ENCODE data around the gene SHISA3. TPM values are rescaled to one million over a fixed set of nuclear protein-coding genes. Genes with fewer than 3 reads are reported as not detected.

The SHISA3 gene
- total RNA-seq (2014; rRNA removed) = 29.5 and 33.5 TPM in 2 replicates
- Bru-seq, nascent RNA = percentile 98 among the genes with signal in this experiment
- BruChase-seq, experiment 1, labeled RNA remaining after a 6-hour chase = percentile 98 among the genes with signal in this experiment
- BruChase-seq, experiment 2, labeled RNA remaining after a 2-hour chase = percentile 98 among the genes with signal in this experiment
- long read RNA-seq, transcript SHISA3-201 (2 exons, 1,971 nt) = major isoform, 238 of 305 reads
- long read RNA-seq, partial matches to known transcripts = 0 of 305 reads
- long read RNA-seq, other reads (novel, unspliced or antisense) = 67 of 305 reads

GRCh38 chr4:42396752-42397634 is at the start of gene SHISA3:
Gene SHISA3 (plus strand): TSS chr4:42397488. CDS start chr4:42398057, 569 bp downstream.
- no TSS peak for BruUV-seq (replicated peaks)
- intact Hi-C loops (cut with micrococcal nuclease) = loop anchor here (2.0 kb wide), 2 partner anchors 16 to 26 kb away; no protein-coding TSS in a partner anchor
- TF ChIP-seq EZH2phosphoT487 (IDR thresholded peaks at IDR 0.05; ENCODE audit: borderline replicate concordance, low read length) (no peak), EZH2 (IDR thresholded peaks at IDR 0.05; ENCODE audit: low read length, unreplicated experiment) (no peak)
- TF ChIP-seq, protein P1, sequence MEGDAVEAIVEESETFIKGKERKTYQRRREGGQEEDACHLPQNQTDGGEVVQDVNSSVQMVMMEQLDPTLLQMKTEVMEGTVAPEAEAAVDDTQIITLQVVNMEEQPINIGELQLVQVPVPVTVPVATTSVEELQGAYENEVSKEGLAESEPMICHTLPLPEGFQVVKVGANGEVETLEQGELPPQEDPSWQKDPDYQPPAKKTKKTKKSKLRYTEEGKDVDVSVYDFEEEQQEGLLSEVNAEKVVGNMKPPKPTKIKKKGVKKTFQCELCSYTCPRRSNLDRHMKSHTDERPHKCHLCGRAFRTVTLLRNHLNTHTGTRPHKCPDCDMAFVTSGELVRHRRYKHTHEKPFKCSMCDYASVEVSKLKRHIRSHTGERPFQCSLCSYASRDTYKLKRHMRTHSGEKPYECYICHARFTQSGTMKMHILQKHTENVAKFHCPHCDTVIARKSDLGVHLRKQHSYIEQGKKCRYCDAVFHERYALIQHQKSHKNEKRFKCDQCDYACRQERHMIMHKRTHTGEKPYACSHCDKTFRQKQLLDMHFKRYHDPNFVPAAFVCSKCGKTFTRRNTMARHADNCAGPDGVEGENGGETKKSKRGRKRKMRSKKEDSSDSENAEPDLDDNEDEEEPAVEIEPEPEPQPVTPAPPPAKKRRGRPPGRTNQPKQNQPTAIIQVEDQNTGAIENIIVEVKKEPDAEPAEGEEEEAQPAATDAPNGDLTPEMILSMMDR (conservative IDR thresholded peaks at IDR 0.05; ENCODE audit: low read depth, low read length) = no peak
- DNase-seq = peak; percentile 53
- peak within 1 kb of the TSS; percentile 97 for H2AFZ ChIP-seq (ENCODE audit: low read length)
- H4K20me1 ChIP-seq (ENCODE audit: low read length) = no peaks in the 10 kb centered on the region
- H3K79me2 ChIP-seq (ENCODE audit: low read length) = peaks cover 45% of the 10 kb centered on the region
- H3K36me3 ChIP-seq (ENCODE audit: low read depth, low read length) = no peaks in the 10 kb centered on the region
- peak; percentile 68 for ATAC-seq
- H3K9me3 ChIP-seq (ENCODE audit: low read length) = no peaks in the 10 kb centered on the region
- no peaks in the 10 kb centered on the region for H3K9me2 ChIP-seq (replicated peaks; ENCODE audit: low read length)
- ChIA-PET POLR2A (ENCODE audit: unreplicated experiment) (interaction anchor here (0.7 kb wide), 1 partner anchor 26 kb away, joined by 11 read pairs; no protein-coding TSS in a partner anchor), CTCF (no interaction called here)
- no peaks in the 10 kb centered on the region for H3K27me3 ChIP-seq (ENCODE audit: low read length)
- H3K4me2 ChIP-seq (ENCODE audit: low read length) = peak within 1 kb of the TSS; percentile 91
- H3K4me1 ChIP-seq (ENCODE audit: insufficient read depth, low read length) = peaks cover 11% of the 10 kb centered on the region; the same call in 1 of the 2 replicates
- peak within 1 kb of the TSS; percentile 90 for H3K4me3 ChIP-seq (ENCODE audit: low read length)
- peak within 1 kb of the TSS; percentile 69 for H3K9ac ChIP-seq (ENCODE audit: low read length)
- H3K27ac ChIP-seq (ENCODE audit: low read length) = no peak within 1 kb of the TSS
- H3F3A ChIP-seq (ENCODE audit: low read length, unreplicated experiment) = no peaks in the 10 kb centered on the region

- DNase-seq (no peak), ATAC-seq (no peak)
- no peak for TF ChIP-seq EZH2 (IDR thresholded peaks at IDR 0.05; ENCODE audit: low read length, unreplicated experiment)
- TF ChIP-seq, protein P1 (conservative IDR thresholded peaks at IDR 0.05; ENCODE audit: low read depth, low read length) = no peak
- no peak for TF ChIP-seq EZH2phosphoT487 (IDR thresholded peaks at IDR 0.05; ENCODE audit: borderline replicate concordance, low read length)
- H3K9ac ChIP-seq (ENCODE audit: low read length) = no peak overlapping the region
- H3F3A ChIP-seq (ENCODE audit: low read length, unreplicated experiment) = no peaks in the 10 kb centered on the region
- H3K9me3 ChIP-seq (ENCODE audit: low read length) = no peaks in the 10 kb centered on the region
- no peak overlapping the region for H3K27ac ChIP-seq (ENCODE audit: low read length)
- H4K20me1 ChIP-seq (ENCODE audit: low read length) = no peaks in the 10 kb centered on the region
- no peaks in the 10 kb centered on the region for H3K9me2 ChIP-seq (replicated peaks; ENCODE audit: low read length)
- H3K79me2 ChIP-seq (ENCODE audit: low read length) = no peaks in the 10 kb centered on the region
- no peak overlapping the region for H2AFZ ChIP-seq (ENCODE audit: low read length)
- H3K4me3 ChIP-seq (ENCODE audit: low read length) = no peak overlapping the region
- H3K27me3 ChIP-seq (ENCODE audit: low read length) = no peaks in the 10 kb centered on the region
- no peaks in the 10 kb centered on the region for H3K4me1 ChIP-seq (ENCODE audit: insufficient read depth, low read length)
- ChIA-PET CTCF (no interaction called here), POLR2A (ENCODE audit: unreplicated experiment) (no interaction called here)
- no peak overlapping the region for H3K4me2 ChIP-seq (ENCODE audit: low read length)
- no peaks in the 10 kb centered on the region for H3K36me3 ChIP-seq (ENCODE audit: low read depth, low read length)
- BruUV-seq (replicated peaks) = no TSS peak
- intact Hi-C loops (cut with micrococcal nuclease) = no loop called here
Observed at GRCh38 chr4:42348247-42348646, 49.0 kb upstream of the SHISA3 start.
